Measurements from ENCODE around the gene DDX3X. TPM values are rescaled to one million over a fixed set of nuclear protein-coding genes. Genes with fewer than 3 reads are reported as not detected.

The DDX3X gene
- total RNA-seq, 1 experiment from 2014 or later = 338 TPM

DNA sequence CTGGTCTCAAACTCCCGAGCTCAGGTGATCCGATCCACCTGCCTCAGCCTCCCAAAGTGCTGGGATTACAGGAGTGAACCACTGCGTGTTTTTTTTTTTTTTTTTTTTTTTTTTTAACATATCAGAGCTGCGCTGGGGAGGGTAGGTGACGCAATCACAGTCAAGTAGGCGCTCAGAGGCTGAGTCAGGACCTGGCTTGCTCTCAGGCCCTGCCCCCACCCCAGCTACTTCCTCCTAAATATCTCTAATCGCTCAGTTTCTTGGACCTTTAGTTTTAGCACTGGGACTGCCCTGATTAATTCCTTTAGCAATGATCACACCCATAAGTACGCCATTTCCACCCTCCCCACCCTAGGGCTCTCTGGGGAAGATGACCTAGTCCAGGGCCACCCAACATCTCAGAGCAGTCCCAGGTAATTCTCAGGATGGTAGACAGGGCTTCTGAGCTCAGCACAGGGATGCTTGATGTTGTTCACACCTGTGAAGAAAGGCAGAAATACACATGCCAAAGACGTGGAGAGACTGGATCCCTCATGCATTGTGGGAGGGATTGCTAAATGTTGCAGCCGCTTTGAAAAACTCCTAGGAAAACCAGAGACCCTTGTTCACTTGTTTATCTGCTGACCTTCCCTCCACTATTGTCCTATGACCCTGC, 50.2 kb downstream of the DDX3X start:
- Mint-ChIP-seq H3K27me3 (ENCODE audit: low read depth) (0 out of 2 replicates have a peak, but pooled peaks cover 1% of the 10 kb centered on the region), H3K4me3 (no peak overlapping the region), H3K36me3 (ENCODE audit: insufficient read depth in 1 of 3, low read depth in 3 of 3) (peaks cover 0 to 8% (median 4%) of the 10 kb centered on the region in 3 experiments; a peak in 4 of 7 replicates), H3K27ac (peak overlapping the region in 2 of 3 experiments; percentile 31 to 58; a peak in 3 of 7 replicates), H3K9me3 (peaks cover 54 to 62% of the 10 kb centered on the region in 2 experiments), H3K4me1 (peaks cover 28 to 35% of the 10 kb centered on the region in 2 experiments)
- Histone ChIP-seq H4K20me1 (ENCODE audit: control insufficient read depth, insufficient read depth, insufficient read length) (no peaks in the 10 kb centered on the region), H3K56ac (ENCODE audit: insufficient read length, low read depth, low read length) (no peak overlapping the region), H3K9ac (ENCODE audit: extremely low read depth, insufficient read length, low read length) (no peak overlapping the region), H4K5ac (ENCODE audit: insufficient read length, low read depth, low read length) (no peak overlapping the region), H3K9me3 (ENCODE audit: control insufficient read depth, low read depth, low read length) (no peaks in the 10 kb centered on the region), H2BK120ac (ENCODE audit: low read depth, low read length, poor library complexity, severe bottlenecking) (no peak overlapping the region), H3K23me2 (ENCODE audit: insufficient read length, low read depth, low read length, poor library complexity, severe bottlenecking) (no peaks in the 10 kb centered on the region), H3K79me1 (ENCODE audit: insufficient read depth, low read depth, low read length, poor library complexity, severe bottlenecking) (no peaks in the 10 kb centered on the region), H3K4ac (ENCODE audit: low read depth, low read length) (no peak overlapping the region), H2BK5ac (ENCODE audit: insufficient read length, low read length) (no peak overlapping the region), H3T11ph (ENCODE audit: low read length) (no peak overlapping the region), H2BK12ac (ENCODE audit: insufficient read length, low read depth, low read length) (no peak overlapping the region), H3K4me1 (ENCODE audit: insufficient read depth, low read length) (peaks cover 14% of the 10 kb centered on the region; the same call in 1 of the 2 replicates), H3K27me3 (ENCODE audit: insufficient read depth, low read length) (no peaks in the 10 kb centered on the region), H4K91ac (ENCODE audit: insufficient read length, low read depth, low read length) (no peak overlapping the region), H2BK20ac (ENCODE audit: low read depth, low read length, poor library complexity, severe bottlenecking) (no peak overlapping the region), H3K14ac (ENCODE audit: insufficient read depth, low read length) (no peak overlapping the region), H4K8ac (replicated peaks; ENCODE audit: insufficient read length, low read depth, low read length) (no peak overlapping the region), H2AK5ac (ENCODE audit: insufficient read length, low read length) (no peak overlapping the region), H3K79me2 (ENCODE audit: insufficient read depth, low read length) (no peaks in the 10 kb centered on the region), H3K18ac (ENCODE audit: insufficient read length, low read depth, low read length) (no peak overlapping the region), H3K23ac (ENCODE audit: insufficient read length, low read depth, low read length) (no peak overlapping the region), H2BK15ac (ENCODE audit: low read depth, low read length) (no peak overlapping the region), H2AFZ (ENCODE audit: low read length) (no peak overlapping the region), H3K4me2 (ENCODE audit: insufficient read depth, insufficient read length, low read length) (no peak overlapping the region), H3K27ac (ENCODE audit: insufficient read length, low read depth, low read length) (no peak overlapping the region)
- no CpG with 5 or more reads among the region's 10 CpGs for WGBS (ENCODE audit: extremely low coverage, insufficient read length, low lambda C conversion rate)
- no peak for DNase-seq
- TF ChIP-seq, protein P1, sequence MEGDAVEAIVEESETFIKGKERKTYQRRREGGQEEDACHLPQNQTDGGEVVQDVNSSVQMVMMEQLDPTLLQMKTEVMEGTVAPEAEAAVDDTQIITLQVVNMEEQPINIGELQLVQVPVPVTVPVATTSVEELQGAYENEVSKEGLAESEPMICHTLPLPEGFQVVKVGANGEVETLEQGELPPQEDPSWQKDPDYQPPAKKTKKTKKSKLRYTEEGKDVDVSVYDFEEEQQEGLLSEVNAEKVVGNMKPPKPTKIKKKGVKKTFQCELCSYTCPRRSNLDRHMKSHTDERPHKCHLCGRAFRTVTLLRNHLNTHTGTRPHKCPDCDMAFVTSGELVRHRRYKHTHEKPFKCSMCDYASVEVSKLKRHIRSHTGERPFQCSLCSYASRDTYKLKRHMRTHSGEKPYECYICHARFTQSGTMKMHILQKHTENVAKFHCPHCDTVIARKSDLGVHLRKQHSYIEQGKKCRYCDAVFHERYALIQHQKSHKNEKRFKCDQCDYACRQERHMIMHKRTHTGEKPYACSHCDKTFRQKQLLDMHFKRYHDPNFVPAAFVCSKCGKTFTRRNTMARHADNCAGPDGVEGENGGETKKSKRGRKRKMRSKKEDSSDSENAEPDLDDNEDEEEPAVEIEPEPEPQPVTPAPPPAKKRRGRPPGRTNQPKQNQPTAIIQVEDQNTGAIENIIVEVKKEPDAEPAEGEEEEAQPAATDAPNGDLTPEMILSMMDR (conservative IDR thresholded peaks at IDR 0.05) = no peak
